Duodenal mucosa (tissue), 2 donors: Measurements from ENCODE around the gene VEGFA.
A peak's percentile ranks its signal among the peaks of the same experiment; 100 is the strongest.

Experiments used
- H3K27ac ChIP-seq: one replicate; pipeline ENCODE4 v1.7.0; 2013; ENCODE audit warnings: low read depth, low read length
- H3K27me3 ChIP-seq, 2 donors: one replicate each; pipeline ENCODE4 v1.7.0; 2013; ENCODE audit warnings: low read length in 2 of 2, control low read depth in 1 of 2; ENCODE audit not compliant: insufficient read depth in 2 of 2, control insufficient read depth in 1 of 2
- H3K36me3 ChIP-seq, 2 donors: one replicate each; pipeline ENCODE4 v1.7.0; 2013; ENCODE audit warnings: low read length in 2 of 2, control low read depth in 1 of 2; ENCODE audit not compliant: insufficient read depth in 2 of 2, control insufficient read depth in 1 of 2
- H3K4me1 ChIP-seq, 2 donors: one replicate each; pipeline ENCODE4 v1.7.0; 2013; ENCODE audit warnings: low read length in 2 of 2, control low read depth in 1 of 2; ENCODE audit not compliant: insufficient read depth in 2 of 2, control insufficient read depth in 1 of 2
- H3K4me3 ChIP-seq, 2 donors: one replicate each; pipeline ENCODE4 v1.7.0; 2013; ENCODE audit warnings: low read length in 2 of 2, low read depth in 1 of 2
- H3K9ac ChIP-seq, 2 donors: one replicate each; pipeline ENCODE4 v1.7.0; 2013; ENCODE audit warnings: low read length in 2 of 2, low read depth in 1 of 2
- H3K9me3 ChIP-seq, 2 donors: one replicate each; pipeline ENCODE4 v1.7.0; 2013; ENCODE audit warnings: low read length in 2 of 2, control low read depth in 1 of 2; ENCODE audit not compliant: control insufficient read depth in 1 of 2

Gene VEGFA

GRCh38 chr6:43833223-43833995 is 63.4 kb downstream of the VEGFA start:
- Histone ChIP-seq H3K4me1 (peaks cover 54 to 86% of the 10 kb centered on the region in 2 donors), H3K4me3 (no peak overlapping the region), H3K27ac (no peak overlapping the region), H3K9ac (peak overlapping the region in 1 of 2 donors; percentile 29), H3K27me3 (no peaks in the 10 kb centered on the region), H3K9me3 (no peaks in the 10 kb centered on the region), H3K36me3 (no peaks in the 10 kb centered on the region)

- H3K9ac ChIP-seq, result peak overlapping the region in 1 of 2 donors; percentile 29
- no peak overlapping the region for H3K27ac ChIP-seq
- no peaks in the 10 kb centered on the region for H3K9me3 ChIP-seq
- H3K27me3 ChIP-seq, result no peaks in the 10 kb centered on the region
- no peak overlapping the region for H3K4me3 ChIP-seq
- H3K4me1 ChIP-seq, result peaks cover 60 to 92% of the 10 kb centered on the region in 2 donors
- no peaks in the 10 kb centered on the region for H3K36me3 ChIP-seq
Observed at GRCh38 chr6:43833996-43834390, 64.0 kb downstream of the VEGFA start.

GRCh38 chr6:43834528-43835155 is 64.6 kb downstream of the VEGFA start:
- Histone ChIP-seq H3K4me3 (no peak overlapping the region), H3K9ac (no peak overlapping the region), H3K4me1 (peaks cover 59 to 89% of the 10 kb centered on the region in 2 donors), H3K36me3 (no peaks in the 10 kb centered on the region), H3K27me3 (no peaks in the 10 kb centered on the region), H3K27ac (no peak overlapping the region), H3K9me3 (no peaks in the 10 kb centered on the region)

GRCh38 chr6:43835872-43836419 is 65.9 kb downstream of the VEGFA start:
- H3K27me3 ChIP-seq, result no peaks in the 10 kb centered on the region
- H3K4me1 ChIP-seq, result peaks cover 47 to 81% of the 10 kb centered on the region in 2 donors
- H3K36me3 ChIP-seq, result no peaks in the 10 kb centered on the region
- no peak overlapping the region for H3K4me3 ChIP-seq
- H3K27ac ChIP-seq, result no peak overlapping the region
- no peaks in the 10 kb centered on the region for H3K9me3 ChIP-seq
- no peak overlapping the region for H3K9ac ChIP-seq
